Mucosa of descending colon (tissue), 3 donors: ENCODE results near the gene NLGN3. TPM values are rescaled to one million over a fixed set of nuclear protein-coding genes. Genes with fewer than 3 reads are reported as not detected.

ENCODE experiments used
- ATAC-seq: fragments of 200-7000 bp; cut with Tn5 transposase; one replicate; pipeline ENCODE4 v1.9.1; 2020; ENCODE audit warnings: mild to moderate bottlenecking, moderate library complexity
- DNase-seq, 3 donors: peaks; one replicate each; pipeline ENCODE4 v3.0.0-alpha.2; 2020
- H3K36me3 ChIP-seq: fragments of 200-600 bp; one replicate; pipeline ENCODE4 v1.8.0; 2021; ENCODE audit warnings: low read depth, mild to moderate bottlenecking
- H3K4me1 ChIP-seq: fragments of 200-600 bp; one replicate; pipeline ENCODE4 v1.8.0; 2021; ENCODE audit warnings: low read depth, mild to moderate bottlenecking
- H3K4me3 ChIP-seq: fragments of 200-600 bp; one replicate; pipeline ENCODE4 v1.8.0; 2021; ENCODE audit warnings: mild to moderate bottlenecking
- H3K9me3 ChIP-seq: fragments of 200-600 bp; one replicate; pipeline ENCODE4 v1.8.0; 2021; ENCODE audit warnings: mild to moderate bottlenecking
- intact Hi-C, 2 donors: fragments of 100-400 bp; cut with DNase I in 1 of 2; cut with micrococcal nuclease in 1 of 2; formaldehyde crosslinking; loops; one replicate each; pipeline versions ENCODE4 v1.11.0 to v1.11.1; 2022; cut with DNase I, micrococcal nuclease
- total RNA-seq, 3 donors: library from RNA; stranded (reverse); fragmentation: NEBNext Ultra II Directional in 2 of 3; extraction: Animal tissue kit (Norgen Biotek cat#: 25700) in 2 of 3; gene quantifications; one replicate each; pipeline versions ENCODE4 v1.2.1 to v1.2.4, GENCODE V29; 2021 to 2023
- TF ChIP-seq, protein P1 (sequence below): fragments of 200-600 bp; IDR thresholded peaks from one replicate; pipeline ENCODE4 v1.8.0; 2022; ENCODE audit warnings: antibody characterized with exemption, mild to moderate bottlenecking
- donor health status: DM: no; HTN: no; CAD: no; lungs with moderate emphysema.
- donor health status: DM: no; HTN: no; CAD: no.
- donor health status: DM: no; HTN: yes; CAD: no.

Gene NLGN3
- total RNA-seq, 3 donors from 2014 or later = 0.46 to 3.1 (median 0.94) TPM

DNA sequence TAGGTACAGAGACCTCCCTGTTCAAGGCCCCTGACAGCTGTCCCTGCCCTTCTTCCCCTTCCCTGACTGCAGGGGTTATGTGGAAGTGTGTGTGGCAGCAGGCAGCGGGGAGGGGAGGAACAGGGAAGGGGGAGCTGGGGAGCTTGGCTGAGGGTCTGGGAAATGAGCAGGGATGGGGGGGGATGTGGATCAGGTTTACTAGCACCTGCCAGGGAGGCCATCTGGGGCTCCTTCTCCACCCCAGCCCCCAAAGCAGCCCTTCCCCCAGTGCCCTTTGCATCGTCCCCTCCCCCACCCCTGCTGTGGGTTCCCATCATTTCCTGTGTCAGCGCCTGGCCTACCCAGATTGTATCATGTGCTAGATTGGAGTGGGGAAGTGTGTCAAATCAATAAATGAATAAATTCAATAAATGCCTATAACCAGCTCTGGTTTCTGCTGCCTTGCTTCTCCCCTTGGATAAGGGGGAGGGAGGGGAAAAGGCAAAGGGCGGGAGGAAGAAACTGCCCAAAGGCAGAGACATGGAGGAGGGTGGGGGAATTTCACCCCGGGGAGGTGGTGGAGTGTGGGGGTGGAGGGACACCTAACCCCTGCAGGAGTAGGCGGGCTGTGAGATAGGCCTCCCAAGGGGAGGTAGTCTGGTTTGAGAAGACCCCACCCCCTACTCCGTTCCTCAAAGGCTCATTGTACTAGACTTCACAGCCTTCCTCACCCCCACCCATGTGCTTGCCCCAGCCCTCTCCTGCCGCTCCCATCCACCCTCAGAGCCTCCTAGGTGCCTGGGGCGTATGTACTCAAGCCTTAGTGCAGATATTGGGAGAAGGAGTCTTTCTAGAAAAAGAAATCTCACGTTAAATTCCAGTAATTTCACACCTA lies 41.3 kb upstream of the NLGN3 start:
- H3K4me3 ChIP-seq = no peak overlapping the region
- peak; percentile 64 for ATAC-seq

DNA sequence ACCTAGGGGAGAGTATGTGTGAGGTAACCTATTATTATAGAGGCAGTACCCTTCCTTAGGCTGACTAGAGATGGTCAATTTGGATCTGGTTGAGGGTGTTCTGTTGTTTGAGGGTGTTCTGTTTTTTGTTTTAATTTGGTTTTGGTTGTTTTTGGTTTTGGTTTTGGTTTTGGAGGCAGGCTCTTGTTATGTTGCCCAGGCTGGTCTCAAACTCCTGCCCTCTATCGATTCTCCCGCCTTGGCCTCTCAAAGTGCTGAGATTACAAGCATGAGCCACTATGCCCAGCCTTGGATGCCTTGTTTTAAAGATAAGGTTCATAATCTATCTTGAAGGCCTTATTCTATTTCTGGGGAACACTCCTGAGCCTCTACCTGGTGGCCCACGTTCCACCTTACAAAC lies 39.0 kb upstream of the NLGN3 start:
- Histone ChIP-seq H3K36me3 (no peaks in the 10 kb centered on the region), H3K4me3 (no peak overlapping the region)

More for the DNA sequence above, 41.3 kb upstream of the NLGN3 start:
- intact Hi-C loops = no loop called here
- Histone ChIP-seq H3K36me3 (no peaks in the 10 kb centered on the region), H3K4me1 (no peaks in the 10 kb centered on the region), H3K9me3 (no peaks in the 10 kb centered on the region)
- TF ChIP-seq, protein P1, sequence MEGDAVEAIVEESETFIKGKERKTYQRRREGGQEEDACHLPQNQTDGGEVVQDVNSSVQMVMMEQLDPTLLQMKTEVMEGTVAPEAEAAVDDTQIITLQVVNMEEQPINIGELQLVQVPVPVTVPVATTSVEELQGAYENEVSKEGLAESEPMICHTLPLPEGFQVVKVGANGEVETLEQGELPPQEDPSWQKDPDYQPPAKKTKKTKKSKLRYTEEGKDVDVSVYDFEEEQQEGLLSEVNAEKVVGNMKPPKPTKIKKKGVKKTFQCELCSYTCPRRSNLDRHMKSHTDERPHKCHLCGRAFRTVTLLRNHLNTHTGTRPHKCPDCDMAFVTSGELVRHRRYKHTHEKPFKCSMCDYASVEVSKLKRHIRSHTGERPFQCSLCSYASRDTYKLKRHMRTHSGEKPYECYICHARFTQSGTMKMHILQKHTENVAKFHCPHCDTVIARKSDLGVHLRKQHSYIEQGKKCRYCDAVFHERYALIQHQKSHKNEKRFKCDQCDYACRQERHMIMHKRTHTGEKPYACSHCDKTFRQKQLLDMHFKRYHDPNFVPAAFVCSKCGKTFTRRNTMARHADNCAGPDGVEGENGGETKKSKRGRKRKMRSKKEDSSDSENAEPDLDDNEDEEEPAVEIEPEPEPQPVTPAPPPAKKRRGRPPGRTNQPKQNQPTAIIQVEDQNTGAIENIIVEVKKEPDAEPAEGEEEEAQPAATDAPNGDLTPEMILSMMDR = no peak
- peak; percentile 45 to 67 (median 57) for DNase-seq

DNA sequence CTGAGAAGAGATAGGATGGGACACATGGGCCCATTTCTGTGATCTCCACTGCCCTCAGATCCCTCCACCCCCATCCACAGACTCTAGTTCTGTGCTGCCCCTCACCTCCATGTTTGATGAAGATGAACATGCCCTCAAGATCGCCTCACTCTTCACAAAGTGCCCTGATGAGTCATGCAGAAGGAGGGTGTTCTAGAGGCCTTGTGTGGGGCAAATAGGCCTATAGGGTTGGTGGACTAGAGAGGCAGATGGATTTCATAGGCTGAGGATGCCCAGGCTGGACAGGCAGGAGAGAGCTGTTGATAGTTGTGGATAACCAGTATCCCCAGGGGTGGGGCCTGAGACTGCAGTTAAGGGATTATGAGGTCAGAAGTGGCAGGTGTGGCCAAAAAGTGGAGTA lies 38.2 kb upstream of the NLGN3 start, which contains the start of gene CXorf65:
Gene CXorf65 (minus strand): TSS at position 314 of the 400 bp plus-strand sequence. CDS start 184 bp downstream, at position 130.
- no peaks in the 10 kb centered on the region for H3K36me3 ChIP-seq
- H3K4me1 ChIP-seq = no peaks in the 10 kb centered on the region
- no peak for ATAC-seq
- H3K9me3 ChIP-seq = no peaks in the 10 kb centered on the region
- H3K4me3 ChIP-seq = no peak within 1 kb of the TSS
- DNase-seq = no peak
- TF ChIP-seq, protein P1 = no peak
- intact Hi-C loops = no loop called here

More for the DNA sequence above, 39.0 kb upstream of the NLGN3 start:
- intact Hi-C loops = no loop called here
- Histone ChIP-seq H3K4me1 (no peaks in the 10 kb centered on the region), H3K9me3 (no peaks in the 10 kb centered on the region)
- TF ChIP-seq, protein P1 = no peak
- DNase-seq (no peak), ATAC-seq (no peak)

DNA sequence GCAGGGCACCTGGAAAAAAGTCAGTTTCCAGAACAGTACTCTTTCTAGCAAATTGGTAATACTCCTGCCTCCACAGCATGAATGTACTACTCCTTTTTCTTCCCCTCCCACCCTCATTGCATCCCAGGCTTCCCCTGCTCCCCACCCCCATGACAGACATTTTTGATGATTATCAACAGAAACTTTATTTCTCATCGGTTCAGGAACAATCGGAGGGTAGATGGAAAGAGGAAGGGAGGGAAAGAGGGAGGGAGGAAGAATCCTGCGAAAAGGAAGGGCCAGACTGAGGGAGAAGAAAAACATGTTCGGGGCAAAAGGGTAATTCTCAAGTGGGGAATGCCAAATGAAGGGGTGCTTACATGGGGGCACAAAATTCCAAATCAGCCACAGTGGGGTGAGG lies 37.4 kb upstream of the NLGN3 start:
- ATAC-seq (no peak), DNase-seq (no peak)
- H3K4me3 ChIP-seq = no peak overlapping the region
- intact Hi-C loops = no loop called here
- H3K36me3 ChIP-seq = no peaks in the 10 kb centered on the region
- H3K4me1 ChIP-seq = no peaks in the 10 kb centered on the region
- TF ChIP-seq, protein P1 = no peak
- H3K9me3 ChIP-seq = no peaks in the 10 kb centered on the region

DNA sequence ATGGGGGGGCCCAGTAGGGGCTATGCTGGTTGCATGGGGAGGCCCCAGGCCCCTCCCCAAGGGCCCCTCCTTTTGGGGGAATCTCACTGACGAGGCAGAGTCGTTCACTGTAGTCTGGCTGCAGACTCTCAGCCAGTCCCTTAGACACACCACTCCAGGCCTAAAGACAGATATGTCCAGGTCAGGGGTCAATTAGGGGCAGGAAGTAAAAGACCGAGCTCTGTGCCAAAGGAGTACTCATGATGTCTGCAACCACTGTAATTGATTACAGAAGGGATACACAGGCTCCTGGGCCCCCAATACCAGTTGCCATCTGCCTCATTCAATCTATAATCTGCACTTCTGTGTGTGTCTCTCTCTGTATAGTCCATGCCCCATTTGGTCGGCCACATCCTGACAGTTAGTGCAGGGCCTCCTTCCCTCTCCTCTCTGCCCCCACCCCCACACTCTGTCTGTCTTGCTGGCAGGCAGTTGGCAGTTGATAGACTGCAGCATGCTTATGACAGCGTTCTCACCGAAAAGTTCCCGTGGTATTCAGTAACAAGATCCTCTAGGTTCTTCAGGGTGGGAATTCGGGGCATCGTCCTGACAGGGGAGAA lies 36.8 kb upstream of the NLGN3 start:
- Histone ChIP-seq H3K36me3 (no peaks in the 10 kb centered on the region), H3K4me1 (no peaks in the 10 kb centered on the region), H3K4me3 (no peak overlapping the region), H3K9me3 (no peaks in the 10 kb centered on the region)
- intact Hi-C loops = no loop called here
- DNase-seq (no peak), ATAC-seq (peak; percentile 14)
- TF ChIP-seq, protein P1 = no peak
